ENCODE data around the gene PDE4D. TPM values are rescaled to one million over a fixed set of nuclear protein-coding genes. Genes with fewer than 3 reads are reported as not detected.
"Not testable (repeated sequence)": the region's sequence is repeated elsewhere in the genome, so short reads cannot be mapped to it uniquely, and the experiment has no call there.

Gene PDE4D
- total RNA-seq, 1 donor from 2014 or later, result 39.2 TPM

GRCh38 chr5:59058237-59058636 is 835.3 kb downstream of the PDE4D start:
- H3K27me3 ChIP-seq (ENCODE audit: control insufficient read depth, insufficient read depth, low read length), result no peaks in the 10 kb centered on the region
- TF ChIP-seq CTCF (IDR thresholded peaks at IDR 0.05; ENCODE audit: insufficient read depth, low read length, poor library complexity, severe bottlenecking), result no peak
- H3K4me3 ChIP-seq (ENCODE audit: low read depth, low read length), result no peak overlapping the region
- H3K36me3 ChIP-seq (ENCODE audit: control insufficient read depth, insufficient read depth, low read length), result no peaks in the 10 kb centered on the region
- no peak for DNase-seq (ENCODE audit: low read depth)

DNA sequence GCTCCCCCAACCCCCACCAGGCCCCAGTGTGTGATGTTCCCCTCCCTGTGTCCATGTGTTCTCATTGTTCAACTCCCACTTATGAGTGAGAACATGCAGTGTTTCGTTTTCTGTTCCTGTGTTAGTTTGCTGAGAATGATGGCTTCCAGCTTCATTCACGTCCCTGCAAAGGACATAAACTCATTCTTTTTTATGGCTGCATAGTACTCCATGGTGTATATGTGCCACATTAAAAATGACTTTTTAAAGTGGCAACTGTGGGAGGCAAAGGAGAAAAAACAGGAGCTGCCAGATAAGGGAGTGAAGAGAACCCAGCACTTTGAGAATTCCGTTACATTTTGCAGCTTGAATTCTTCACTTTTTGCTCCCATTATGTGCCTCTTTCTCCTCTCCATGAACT is 836.9 kb downstream of the PDE4D start:
- H3K4me3 ChIP-seq (ENCODE audit: low read depth, low read length); H3K27me3 ChIP-seq (ENCODE audit: control insufficient read depth, insufficient read depth, low read length); DNase-seq (ENCODE audit: low read depth); H3K36me3 ChIP-seq (ENCODE audit: control insufficient read depth, insufficient read depth, low read length): not testable (repeated sequence)

DNA sequence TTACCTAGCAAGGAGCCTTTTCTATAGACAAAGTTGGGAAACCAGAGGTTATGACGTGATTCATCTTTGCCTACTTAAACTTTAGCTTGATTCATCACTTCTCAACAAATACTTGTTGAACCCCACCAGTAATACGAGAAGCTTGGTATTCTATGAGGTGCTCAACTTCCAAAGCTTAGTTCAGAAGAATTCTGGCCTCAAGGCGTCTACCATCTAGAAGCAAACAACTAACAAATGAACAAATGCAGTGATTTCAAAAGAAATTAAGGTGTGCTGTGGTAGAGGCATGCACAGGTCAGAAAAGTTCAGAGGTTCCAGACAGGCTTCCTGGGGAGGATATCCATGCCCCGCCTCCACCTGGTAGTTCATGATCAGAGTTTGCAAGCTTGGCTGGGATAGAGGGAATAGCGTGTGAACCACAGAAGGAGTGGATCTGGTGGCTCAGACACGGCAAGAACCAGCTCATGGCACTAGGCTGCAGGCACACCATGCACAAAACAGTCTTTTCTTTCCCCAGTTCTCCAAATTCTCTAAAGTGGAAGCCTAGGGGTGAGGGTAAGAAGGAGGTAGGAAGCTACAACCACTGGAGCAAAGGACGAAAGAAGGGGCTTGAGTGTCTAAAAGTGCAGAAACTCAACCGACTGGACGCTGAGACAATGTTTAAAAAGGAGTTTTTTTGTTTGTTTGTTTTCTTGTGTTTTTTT is 837.6 kb downstream of the PDE4D start:
- Histone ChIP-seq H3K27me3 (ENCODE audit: control insufficient read depth, insufficient read depth, low read length) (no peaks in the 10 kb centered on the region), H3K4me3 (ENCODE audit: low read depth, low read length) (no peak overlapping the region), H3K36me3 (ENCODE audit: control insufficient read depth, insufficient read depth, low read length) (no peaks in the 10 kb centered on the region)
- DNase-seq (ENCODE audit: low read depth), result no peak
- no peak for TF ChIP-seq CTCF (IDR thresholded peaks at IDR 0.05; ENCODE audit: insufficient read depth, low read length, poor library complexity, severe bottlenecking)

GRCh38 chr5:59054963-59055528 is 838.5 kb downstream of the PDE4D start:
- Histone ChIP-seq H3K4me3 (ENCODE audit: low read depth, low read length) (no peak overlapping the region), H3K27me3 (ENCODE audit: control insufficient read depth, insufficient read depth, low read length) (no peaks in the 10 kb centered on the region), H3K36me3 (ENCODE audit: control insufficient read depth, insufficient read depth, low read length) (no peaks in the 10 kb centered on the region)
- no peak for TF ChIP-seq CTCF (IDR thresholded peaks at IDR 0.05; ENCODE audit: insufficient read depth, low read length, poor library complexity, severe bottlenecking)
- DNase-seq (ENCODE audit: low read depth), result no peak

- no peak overlapping the region for H3K4me3 ChIP-seq (ENCODE audit: low read depth, low read length)
- DNase-seq (ENCODE audit: low read depth), result no peak
- no peaks in the 10 kb centered on the region for H3K36me3 ChIP-seq (ENCODE audit: control insufficient read depth, insufficient read depth, low read length)
- no peak for TF ChIP-seq CTCF (IDR thresholded peaks at IDR 0.05; ENCODE audit: insufficient read depth, low read length, poor library complexity, severe bottlenecking)
- H3K27me3 ChIP-seq (ENCODE audit: control insufficient read depth, insufficient read depth, low read length), result no peaks in the 10 kb centered on the region
Observed at GRCh38 chr5:59051951-59052350, 841.6 kb downstream of the PDE4D start.

- no peak for TF ChIP-seq CTCF (IDR thresholded peaks at IDR 0.05; ENCODE audit: insufficient read depth, low read length, poor library complexity, severe bottlenecking)
- no peak overlapping the region for H3K4me3 ChIP-seq (ENCODE audit: low read depth, low read length)
- H3K27me3 ChIP-seq (ENCODE audit: control insufficient read depth, insufficient read depth, low read length), result no peaks in the 10 kb centered on the region
- DNase-seq (ENCODE audit: low read depth), result no peak
- no peaks in the 10 kb centered on the region for H3K36me3 ChIP-seq (ENCODE audit: control insufficient read depth, insufficient read depth, low read length)
Observed at GRCh38 chr5:59049095-59049494, 844.4 kb downstream of the PDE4D start.

Measured in kidney epithelial cell (primary cell).